PC-3 (cell line): ENCODE measurements around the gene TINCR.

Experiments
- EZH2 ChIP-seq: fragments of 300-600 bp; sonication (generic); IDR thresholded peaks from one replicate; pipeline ENCODE4 v1.6.1; 2017; ENCODE audit warnings: antibody characterized with exemption, mild to moderate bottlenecking, low read length; ENCODE audit not compliant: unreplicated experiment
- EZH2phosphoT487 ChIP-seq: fragments of 300-600 bp; sonication (generic); IDR thresholded peaks from 2 replicates; pipeline ENCODE4 v1.6.1; 2018; ENCODE audit warnings: mild to moderate bottlenecking, antibody characterized with exemption, low read length, borderline replicate concordance
- TF ChIP-seq, protein P1 (sequence below): fragments of 300-600 bp; sonication (generic); conservative IDR thresholded peaks from 2 replicates; pipeline ENCODE4 v1.5.1; 2017; ENCODE audit warnings: antibody characterized with exemption, low read depth, mild to moderate bottlenecking, low read length

DNA sequence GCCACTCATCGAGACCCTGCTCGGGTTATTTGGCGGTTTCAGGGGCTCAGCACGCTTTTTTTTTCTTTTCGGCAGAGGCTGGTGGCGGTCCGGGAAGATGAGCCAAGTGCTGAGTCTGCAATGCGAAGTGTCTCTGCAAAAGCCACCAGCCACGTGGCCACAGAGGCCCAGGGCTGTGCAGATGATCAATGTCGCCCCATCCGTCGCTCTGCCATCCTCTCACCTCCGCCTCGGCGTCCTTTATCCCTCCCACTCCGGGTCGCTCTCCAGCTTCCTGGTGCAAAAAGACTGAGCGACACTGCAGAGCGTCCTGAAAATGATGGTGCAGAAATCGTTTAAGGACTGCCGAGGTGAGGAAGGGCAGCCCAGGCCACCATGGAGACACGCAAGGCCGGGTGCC, 55.0 kb downstream of the TINCR start:
- TF ChIP-seq, protein P1, sequence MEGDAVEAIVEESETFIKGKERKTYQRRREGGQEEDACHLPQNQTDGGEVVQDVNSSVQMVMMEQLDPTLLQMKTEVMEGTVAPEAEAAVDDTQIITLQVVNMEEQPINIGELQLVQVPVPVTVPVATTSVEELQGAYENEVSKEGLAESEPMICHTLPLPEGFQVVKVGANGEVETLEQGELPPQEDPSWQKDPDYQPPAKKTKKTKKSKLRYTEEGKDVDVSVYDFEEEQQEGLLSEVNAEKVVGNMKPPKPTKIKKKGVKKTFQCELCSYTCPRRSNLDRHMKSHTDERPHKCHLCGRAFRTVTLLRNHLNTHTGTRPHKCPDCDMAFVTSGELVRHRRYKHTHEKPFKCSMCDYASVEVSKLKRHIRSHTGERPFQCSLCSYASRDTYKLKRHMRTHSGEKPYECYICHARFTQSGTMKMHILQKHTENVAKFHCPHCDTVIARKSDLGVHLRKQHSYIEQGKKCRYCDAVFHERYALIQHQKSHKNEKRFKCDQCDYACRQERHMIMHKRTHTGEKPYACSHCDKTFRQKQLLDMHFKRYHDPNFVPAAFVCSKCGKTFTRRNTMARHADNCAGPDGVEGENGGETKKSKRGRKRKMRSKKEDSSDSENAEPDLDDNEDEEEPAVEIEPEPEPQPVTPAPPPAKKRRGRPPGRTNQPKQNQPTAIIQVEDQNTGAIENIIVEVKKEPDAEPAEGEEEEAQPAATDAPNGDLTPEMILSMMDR: no peak
- TF ChIP-seq EZH2 (no peak), EZH2phosphoT487 (no peak)
